NK-92 treated with Interleukin-12 subunit alpha and Interleukin-12 subunit beta, amount 100 ng/mL, for 24 hours (cell line): ENCODE results near the gene CASKIN1.

Experiments
- DNase-seq: peaks from one replicate; lab custom pipeline; 2025; lab: John Stamatoyannopoulos, UW

CASKIN1 gene

GRCh38 chr16:2233046-2233775 lies 36.8 kb upstream of the CASKIN1 start:
- no peak for DNase-seq

DNA sequence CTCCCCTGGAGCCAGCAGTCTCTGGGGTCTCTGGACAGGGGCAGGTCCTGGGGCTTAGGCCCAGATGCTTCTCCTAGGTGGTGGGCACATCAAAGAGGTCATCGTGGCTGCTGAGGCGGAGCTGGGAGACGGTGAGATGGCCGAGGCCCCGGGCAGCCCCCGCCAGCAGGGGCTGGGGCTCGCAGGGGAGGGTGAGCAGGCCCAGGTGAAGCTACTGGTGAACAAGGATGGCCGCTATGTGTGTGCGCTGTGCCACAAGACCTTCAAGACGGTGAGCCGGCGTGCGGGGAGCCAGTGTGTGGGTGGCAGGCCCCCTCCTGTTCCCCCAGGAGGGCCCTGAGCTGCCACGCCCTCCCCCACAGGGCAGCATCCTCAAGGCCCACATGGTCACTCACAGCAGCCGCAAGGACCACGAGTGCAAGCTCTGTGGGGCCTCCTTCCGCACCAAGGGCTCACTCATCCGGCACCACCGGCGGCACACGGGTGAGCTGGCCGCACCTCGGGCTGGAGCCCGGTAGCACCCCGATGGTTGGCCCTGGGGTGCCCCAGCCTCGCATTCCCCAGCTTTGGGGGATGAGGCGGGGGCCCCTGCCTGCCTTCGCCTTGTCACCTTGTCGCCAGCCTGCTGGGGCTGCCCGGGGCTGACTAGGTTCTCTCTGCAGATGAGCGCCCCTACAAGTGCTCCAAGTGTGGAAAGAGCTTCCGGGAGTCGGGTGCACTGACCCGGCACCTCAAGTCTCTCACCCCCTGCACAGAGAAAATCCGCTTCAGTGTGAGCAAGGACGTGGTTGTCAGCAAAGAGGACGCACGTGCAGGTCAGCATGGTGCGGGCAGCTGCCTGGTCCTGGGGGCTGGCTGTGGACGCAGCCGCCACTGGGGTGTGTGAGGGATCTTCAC lies 35.9 kb upstream of the CASKIN1 start:
- no peak for DNase-seq

GRCh38 chr16:2231016-2231931 lies 34.9 kb upstream of the CASKIN1 start:
- no peak for DNase-seq

DNA sequence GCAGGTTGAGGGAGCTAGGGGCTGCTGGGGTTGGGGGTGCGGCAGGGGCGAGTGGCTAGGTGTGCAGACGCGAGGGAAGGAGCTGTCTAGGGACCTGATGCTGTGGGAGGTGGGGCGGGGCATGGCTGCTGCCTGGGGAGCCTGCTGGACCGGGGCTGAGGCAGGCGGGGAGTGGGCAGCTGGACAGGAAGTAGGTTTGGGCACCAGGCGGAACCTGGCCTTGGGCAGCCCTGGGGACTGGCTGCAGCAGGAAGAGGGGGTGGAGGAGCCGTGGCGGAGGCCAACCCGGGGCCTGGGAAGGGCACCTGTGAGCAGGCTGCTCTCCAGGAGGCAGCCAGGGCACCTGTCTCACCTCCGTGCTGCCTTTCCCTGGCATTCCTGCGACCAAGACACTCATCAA lies 34.0 kb upstream of the CASKIN1 start:
- DNase-seq = no peak

- DNase-seq = no peak
Measured at GRCh38 chr16:2229632-2230250, 33.3 kb upstream of the CASKIN1 start.

GRCh38 chr16:2229091-2229490 lies 32.7 kb upstream of the CASKIN1 start:
- DNase-seq = no peak

DNA sequence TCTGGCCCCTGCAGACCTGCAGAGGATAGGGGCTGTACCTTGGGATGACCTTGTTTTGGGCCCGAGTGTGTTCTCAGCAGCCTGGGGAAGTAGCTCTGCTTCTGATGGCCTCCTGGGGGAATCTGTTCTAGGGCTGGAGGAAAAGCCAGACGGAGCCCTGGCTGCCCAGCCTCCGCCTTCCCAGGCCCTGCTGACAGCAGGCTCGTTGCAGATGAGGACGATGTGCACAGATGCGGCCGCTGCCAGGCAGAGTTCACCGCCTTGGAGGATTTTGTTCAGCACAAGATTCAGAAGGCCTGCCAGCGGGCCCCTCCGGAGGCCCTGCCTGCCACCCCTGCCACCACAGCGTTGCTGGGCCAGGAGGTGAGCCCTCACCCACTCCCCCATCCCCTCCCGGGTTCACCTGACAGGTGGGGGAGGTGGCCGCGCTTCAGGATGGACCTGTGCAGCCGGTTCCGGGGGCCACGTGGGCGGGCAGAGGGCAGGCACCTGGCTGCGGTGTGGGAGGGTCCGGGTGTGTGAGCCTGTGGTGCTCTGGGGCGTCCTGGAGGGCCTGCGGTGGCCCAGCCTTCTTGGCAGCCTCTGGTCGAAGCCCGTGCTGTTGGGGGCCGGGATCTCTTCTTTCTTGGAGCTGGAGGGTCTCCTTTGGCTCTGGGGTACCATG lies 31.9 kb upstream of the CASKIN1 start:
- DNase-seq = no peak

DNA sequence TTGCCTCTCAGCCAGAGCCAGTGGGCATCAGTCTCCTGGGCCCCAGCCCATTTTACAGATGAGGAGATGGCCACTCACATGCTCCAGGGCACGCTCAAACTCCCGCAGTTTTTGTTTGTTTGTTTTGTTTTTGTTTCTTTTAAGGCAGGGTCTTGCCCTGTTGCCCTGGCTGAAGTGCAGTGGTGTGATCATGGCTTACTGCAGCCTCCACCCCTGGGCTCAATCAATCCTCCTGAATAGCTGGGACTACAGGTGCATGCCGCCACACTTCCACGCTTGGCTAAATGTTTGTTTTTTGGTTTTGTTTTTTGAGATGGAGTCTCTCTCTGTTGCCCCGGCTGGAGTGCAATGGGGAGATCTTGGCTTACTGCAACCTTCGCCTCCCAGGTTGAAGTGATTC lies 30.5 kb upstream of the CASKIN1 start:
- DNase-seq = no peak

- DNase-seq = no peak
Measured at GRCh38 chr16:2226245-2226793, 29.9 kb upstream of the CASKIN1 start.

- no peak for DNase-seq
Measured at GRCh38 chr16:2223942-2224486, 27.6 kb upstream of the CASKIN1 start.

GRCh38 chr16:2223221-2223941 lies 27.0 kb upstream of the CASKIN1 start, which contains the start of gene E4F1:
Gene E4F1 (plus strand): TSS chr16:2223591. CDS start chr16:2223614, 23 bp downstream.
- DNase-seq = peak; percentile 100

DNA sequence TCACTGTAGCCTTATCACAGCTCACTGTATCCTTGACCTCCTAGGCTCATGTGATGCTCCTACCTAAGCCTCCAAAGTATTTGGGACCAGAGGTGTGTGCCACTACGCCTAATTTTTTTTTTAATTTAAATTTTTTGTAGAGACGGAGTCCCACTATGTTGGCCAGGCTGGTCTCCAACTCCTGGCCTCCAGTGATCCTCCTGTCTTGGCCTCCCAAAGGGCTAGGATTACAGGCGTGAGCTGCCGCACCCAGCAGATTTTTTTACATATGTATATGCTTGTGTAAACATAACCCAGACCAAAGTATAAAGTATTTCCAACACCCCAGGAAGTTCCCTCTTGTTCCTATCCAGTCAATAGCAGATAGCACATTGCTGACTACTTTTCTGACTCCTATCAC lies 19.9 kb upstream of the CASKIN1 start:
- DNase-seq = no peak

- no peak for DNase-seq
Measured at GRCh38 chr16:2214719-2214968, 18.2 kb upstream of the CASKIN1 start, which contains the start of gene PGP. Gene PGP (minus strand): TSS chr16:2214840. CDS start chr16:2214777, 63 bp downstream.

DNA sequence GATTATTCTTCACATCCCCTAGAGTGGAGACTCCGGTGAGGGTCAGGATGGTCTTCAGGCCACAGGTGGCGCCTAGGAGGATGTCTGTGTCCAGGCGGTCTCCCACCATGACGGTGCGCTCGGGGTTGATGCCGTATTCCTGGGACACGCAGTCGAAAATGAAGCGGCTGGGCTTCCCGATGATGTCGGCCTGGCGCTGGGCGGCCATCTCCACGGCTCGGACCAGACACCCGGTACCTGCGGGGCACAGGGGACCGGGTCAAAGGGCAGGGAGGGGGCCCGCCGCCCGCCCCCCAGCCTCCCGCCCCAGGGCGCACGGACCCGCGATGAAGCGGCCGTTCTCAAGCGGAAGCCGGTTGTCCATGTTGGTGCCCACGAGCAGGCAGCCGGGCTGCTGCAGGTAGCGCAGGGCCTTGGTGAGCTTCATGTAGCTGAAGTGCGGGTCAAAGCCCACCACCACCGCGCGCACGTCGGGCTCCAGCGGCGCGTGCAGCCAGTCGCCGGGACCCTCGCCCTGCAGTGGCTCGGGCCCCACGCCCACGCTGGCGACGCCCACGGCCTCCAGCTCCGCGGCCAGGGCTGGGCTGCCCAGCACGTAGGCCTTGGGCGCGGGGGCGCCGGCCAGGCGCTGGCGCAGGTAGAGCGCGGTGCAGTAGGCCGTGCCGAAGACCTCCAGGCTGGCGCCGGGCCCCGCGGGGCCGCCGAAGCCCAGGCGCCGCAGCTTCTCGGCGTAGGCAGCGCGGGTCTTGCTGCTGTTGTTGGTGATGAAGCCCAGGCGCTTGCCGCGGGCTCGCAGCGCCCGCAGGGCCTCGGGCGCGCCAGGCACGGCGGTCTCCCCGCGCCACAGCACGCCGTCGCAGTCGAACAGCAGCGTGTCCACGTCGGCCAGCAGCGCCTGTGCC lies 17.7 kb upstream of the CASKIN1 start:
- DNase-seq = no peak

- DNase-seq = no peak
Measured at GRCh38 chr16:2212362-2213324, 16.2 kb upstream of the CASKIN1 start.

DNA sequence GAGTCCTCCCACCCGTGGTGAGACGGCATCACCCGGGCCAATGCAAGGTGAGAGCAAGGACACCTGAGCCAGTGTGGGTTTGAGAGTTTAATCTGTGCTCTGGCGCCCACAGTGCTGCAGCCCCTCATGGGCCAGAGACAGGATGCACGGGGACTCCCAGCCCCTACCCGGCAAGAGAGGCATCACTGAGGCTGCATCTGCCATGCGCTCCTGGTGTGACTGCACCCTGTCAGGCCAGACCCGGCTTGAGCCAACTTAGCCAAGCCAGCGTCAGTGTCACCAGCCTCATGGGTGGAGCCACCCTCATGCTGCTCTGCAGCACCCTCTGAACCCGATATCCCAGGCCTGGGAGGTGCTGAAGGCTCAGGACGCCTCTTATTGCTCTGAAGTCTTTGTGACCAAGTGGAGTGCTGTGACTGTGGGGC lies 15.5 kb upstream of the CASKIN1 start:
- no peak for DNase-seq
